HUES64 (cell line): ENCODE measurements around the gene ZNF768. TPM values are rescaled to one million over a fixed set of nuclear protein-coding genes. Genes with fewer than 3 reads are reported as not detected.

ENCODE experiments used
- H3K27ac ChIP-seq: 2 replicates; pipeline ENCODE4 v1.7.0; 2013; ENCODE audit warnings: low read depth, low read length, inconsistent platforms
- H3K27me3 ChIP-seq: 2 replicates; pipeline ENCODE4 v1.6.1; 2013; ENCODE audit warnings: mild to moderate bottlenecking, low read length; ENCODE audit not compliant: insufficient read depth
- H3K36me3 ChIP-seq: 2 replicates; pipeline ENCODE4 v1.6.1; 2013; ENCODE audit warnings: mild to moderate bottlenecking, low read length; ENCODE audit not compliant: insufficient read depth
- H3K4me1 ChIP-seq: 2 replicates; pipeline ENCODE4 v1.6.1; 2013; ENCODE audit warnings: mild to moderate bottlenecking, low read length, moderate library complexity; ENCODE audit not compliant: insufficient read depth
- H3K4me3 ChIP-seq: 2 replicates; pipeline ENCODE4 v1.5.1; 2013; ENCODE audit warnings: mild to moderate bottlenecking, low read length, moderate library complexity
- H3K9ac ChIP-seq: 2 replicates; pipeline ENCODE4 v1.6.1; 2013; ENCODE audit warnings: mild to moderate bottlenecking, low read depth, low read length
- H3K9me3 ChIP-seq: 2 replicates; pipeline ENCODE4 v1.6.1; 2013; ENCODE audit warnings: low read depth, low read length; ENCODE audit not compliant: insufficient read depth
- WGBS: fragments of 150-250, 120-280 bp; methylation state at CpG from one replicate; pipeline ENCODE4 v1.1.7; 2013; ENCODE audit warnings: missing lambda C conversion rate; 5-methylcytosine and 5-hydroxymethylcytosine counted together
- polyA plus RNA-seq, 2 experiments: library from polyadenylated mRNA; stranded (reverse); fragments of 50-300 nt; gene quantifications; one replicate each; pipeline ENCODE4 v1.2.3, GENCODE V29; 2013

ZNF768 gene
- 23.1 TPM for polyA plus RNA-seq (2013, experiment 1 of 2)
- 32.3 TPM for polyA plus RNA-seq (2013, experiment 2 of 2)

DNA sequence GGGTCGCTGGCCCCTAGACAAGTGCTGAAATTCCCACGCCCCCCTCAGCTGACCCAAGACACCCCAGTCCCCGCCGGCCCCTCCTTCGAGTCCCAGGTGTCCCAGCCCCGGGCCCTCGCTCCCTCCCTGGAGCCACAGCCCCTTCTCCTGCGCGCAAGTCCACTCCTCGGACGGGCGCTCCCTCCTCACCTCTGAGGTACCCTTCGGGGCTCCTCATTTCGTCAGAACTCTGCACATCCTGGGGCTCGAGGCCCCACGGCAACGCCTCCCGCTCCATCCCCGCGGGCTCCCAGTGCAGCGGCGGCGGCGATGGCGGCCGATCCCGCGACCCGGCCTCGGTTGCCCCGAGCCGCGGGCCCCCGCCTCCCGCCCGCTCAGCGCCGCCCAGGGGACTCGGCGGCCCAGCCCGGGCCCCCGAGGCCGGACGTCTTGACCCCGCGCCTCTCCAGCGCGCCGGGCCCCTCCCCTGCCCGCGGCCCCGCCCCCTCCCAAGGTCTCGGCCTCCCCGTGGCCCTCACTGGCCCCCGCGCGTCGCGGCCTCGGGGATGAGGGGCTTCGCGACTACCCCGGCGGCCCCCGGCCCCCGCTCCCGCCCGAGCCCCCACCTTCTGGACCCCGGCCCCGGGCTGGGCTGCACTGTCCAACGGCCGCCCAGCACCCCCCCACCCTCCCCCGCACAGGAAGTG, at the start of gene ZNF768:
Gene ZNF768 (minus strand): TSS at position 430 of the 686 bp plus-strand sequence. CDS start 153 bp downstream, at position 277.
- Histone ChIP-seq H3K27me3 (no peaks in the 10 kb centered on the region), H3K9ac (peak within 1 kb of the TSS; percentile 84), H3K27ac (peak within 1 kb of the TSS; percentile 94), H3K4me3 (peak within 1 kb of the TSS; percentile 77), H3K9me3 (no peaks in the 10 kb centered on the region), H3K4me1 (peaks cover 7% of the 10 kb centered on the region), H3K36me3 (peaks cover 10% of the 10 kb centered on the region; the same call in 1 of the 2 replicates)
- WGBS: under 1% methylated on average over 69 of the region's 73 CpGs

DNA sequence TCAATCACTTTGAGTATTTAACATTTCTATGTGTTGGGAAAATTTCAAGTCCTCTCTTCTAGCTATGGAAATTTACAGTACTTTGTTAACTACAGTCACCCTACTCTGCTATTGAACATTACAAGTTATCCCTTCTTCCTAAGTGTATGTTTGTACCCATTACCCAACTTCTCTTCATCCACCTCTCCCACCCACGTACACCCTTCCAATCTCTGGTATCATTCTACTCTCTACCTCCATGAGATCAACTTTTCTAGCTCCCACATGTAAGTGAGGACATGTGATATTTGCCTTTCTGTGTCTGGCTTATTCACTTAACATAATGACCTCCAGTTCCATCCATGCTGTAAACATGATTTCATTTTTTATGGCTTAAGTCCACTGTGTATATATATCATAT, 48.3 kb upstream of the ZNF768 start:
- 63% methylated on average over 1 of the region's 1 CpG for WGBS
- peaks cover 14% of the 10 kb centered on the region for H3K36me3 ChIP-seq
- H3K27ac ChIP-seq: no peak overlapping the region
- H3K4me1 ChIP-seq: peaks cover 3% of the 10 kb centered on the region
- H3K4me3 ChIP-seq: no peak overlapping the region
- no peaks in the 10 kb centered on the region for H3K27me3 ChIP-seq
- no peaks in the 10 kb centered on the region for H3K9me3 ChIP-seq
- H3K9ac ChIP-seq: no peak overlapping the region

- no peaks in the 10 kb centered on the region for H3K27me3 ChIP-seq
- peak within 1 kb of the TSS; percentile 86 for H3K9ac ChIP-seq
- peak within 1 kb of the TSS; percentile 93 for H3K4me3 ChIP-seq
- no peaks in the 10 kb centered on the region for H3K36me3 ChIP-seq
- WGBS: under 1% methylated on average over 67 of the region's 67 CpGs
- peaks cover 3% of the 10 kb centered on the region for H3K4me1 ChIP-seq
- peak within 1 kb of the TSS; percentile 91 for H3K27ac ChIP-seq
- H3K9me3 ChIP-seq: no peaks in the 10 kb centered on the region
Measured at GRCh38 chr16:30571445-30572322, 45.3 kb upstream of the ZNF768 start, which contains the start of gene ZNF688. Gene ZNF688, minus strand, starts transcription at chr16:30571714. Its CDS starts 85 bp downstream, at chr16:30571629.

- Histone ChIP-seq H3K4me1 (peaks cover 3% of the 10 kb centered on the region), H3K27me3 (no peaks in the 10 kb centered on the region), H3K4me3 (peak overlapping the region; percentile 93), H3K9ac (peak overlapping the region; percentile 86), H3K36me3 (no peaks in the 10 kb centered on the region), H3K27ac (peak overlapping the region; percentile 91; the same call in 1 of the 2 replicates), H3K9me3 (no peaks in the 10 kb centered on the region)
- 15% methylated on average over 21 of the region's 22 CpGs for WGBS
Measured at GRCh38 chr16:30570636-30571444, 44.5 kb upstream of the ZNF768 start.

GRCh38 chr16:30569746-30570635, 43.6 kb upstream of the ZNF768 start:
- peaks cover 3% of the 10 kb centered on the region for H3K4me1 ChIP-seq
- H3K4me3 ChIP-seq: no peak overlapping the region
- no peak overlapping the region for H3K27ac ChIP-seq
- no peaks in the 10 kb centered on the region for H3K36me3 ChIP-seq
- H3K9me3 ChIP-seq: no peaks in the 10 kb centered on the region
- WGBS: 95% methylated on average over 44 of the region's 44 CpGs
- no peak overlapping the region for H3K9ac ChIP-seq
- H3K27me3 ChIP-seq: no peaks in the 10 kb centered on the region

- no peaks in the 10 kb centered on the region for H3K36me3 ChIP-seq
- H3K27me3 ChIP-seq: no peaks in the 10 kb centered on the region
- WGBS: 86% methylated on average over 3 of the region's 3 CpGs
- no peaks in the 10 kb centered on the region for H3K9me3 ChIP-seq
- H3K4me1 ChIP-seq: peaks cover 3% of the 10 kb centered on the region
- no peak overlapping the region for H3K4me3 ChIP-seq
- no peak overlapping the region for H3K9ac ChIP-seq
- no peak overlapping the region for H3K27ac ChIP-seq
Measured at GRCh38 chr16:30569281-30569680, 42.9 kb upstream of the ZNF768 start.

DNA sequence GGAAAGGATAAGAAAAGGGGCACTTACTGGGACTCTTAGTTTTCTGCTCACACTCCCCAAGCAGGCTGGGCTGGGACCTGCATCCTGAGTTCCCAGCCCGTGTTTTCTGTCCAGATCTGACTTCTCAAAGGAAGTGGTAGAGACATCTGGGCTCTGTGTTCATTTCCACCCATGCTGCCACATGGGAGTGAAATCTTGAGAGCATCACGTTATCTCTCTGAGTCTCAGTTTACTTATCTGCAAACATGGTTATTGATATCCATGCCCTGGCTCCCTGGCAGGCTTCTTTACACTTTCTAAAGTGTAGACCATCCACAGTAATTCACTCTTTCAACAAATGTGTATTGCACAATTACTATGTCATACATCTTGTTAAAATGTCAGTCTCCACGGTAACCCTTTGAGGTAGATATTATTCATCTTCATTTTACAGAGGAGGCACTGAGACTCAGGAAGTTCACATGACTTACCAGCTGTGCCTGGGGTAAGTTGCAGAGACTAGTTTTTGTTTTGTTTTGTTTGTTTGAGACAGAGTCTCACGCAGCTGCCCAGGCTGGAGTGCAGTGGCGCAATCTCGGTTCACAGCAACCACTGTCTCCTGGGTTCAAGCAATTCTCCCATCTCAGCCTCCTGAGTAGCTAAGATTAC, 41.7 kb upstream of the ZNF768 start:
- no peaks in the 10 kb centered on the region for H3K36me3 ChIP-seq
- peaks cover 3% of the 10 kb centered on the region for H3K4me1 ChIP-seq
- 91% methylated on average over 6 of the region's 6 CpGs for WGBS
- H3K27ac ChIP-seq: no peak overlapping the region
- H3K9me3 ChIP-seq: no peaks in the 10 kb centered on the region
- H3K4me3 ChIP-seq: no peak overlapping the region
- H3K27me3 ChIP-seq: no peaks in the 10 kb centered on the region
- H3K9ac ChIP-seq: no peak overlapping the region

- Histone ChIP-seq H3K4me1 (peaks cover 3% of the 10 kb centered on the region), H3K36me3 (no peaks in the 10 kb centered on the region), H3K27ac (no peak overlapping the region), H3K27me3 (no peaks in the 10 kb centered on the region), H3K4me3 (no peak overlapping the region), H3K9ac (no peak overlapping the region), H3K9me3 (no peaks in the 10 kb centered on the region)
- 88% methylated on average over 14 of the region's 14 CpGs for WGBS
Measured at GRCh38 chr16:30567160-30567990, 41.0 kb upstream of the ZNF768 start.

- H3K9ac ChIP-seq: no peak overlapping the region
Measured at GRCh38 chr16:30566531-30566930, 40.2 kb upstream of the ZNF768 start.

More at GRCh38 chr16:30566531-30566930, 40.2 kb upstream of the ZNF768 start:
- WGBS: 95% methylated on average over 3 of the region's 4 CpGs
- H3K36me3 ChIP-seq: no peaks in the 10 kb centered on the region
- H3K4me3 ChIP-seq: no peak overlapping the region
- H3K4me1 ChIP-seq: peaks cover 3% of the 10 kb centered on the region
- H3K27me3 ChIP-seq: no peaks in the 10 kb centered on the region
- H3K9me3 ChIP-seq: no peaks in the 10 kb centered on the region
- H3K27ac ChIP-seq: no peak overlapping the region
